NCI-H2107 (cell line): ENCODE measurements around the gene SLC15A3.
"Not testable (repeated sequence)": the region's sequence is repeated elsewhere in the genome, so short reads cannot be mapped to it uniquely, and the experiment has no call there.

Experiments used
- DNase-seq: peaks from one replicate; lab custom pipeline; 2025; lab: John Stamatoyannopoulos, UW

SLC15A3 gene

DNA sequence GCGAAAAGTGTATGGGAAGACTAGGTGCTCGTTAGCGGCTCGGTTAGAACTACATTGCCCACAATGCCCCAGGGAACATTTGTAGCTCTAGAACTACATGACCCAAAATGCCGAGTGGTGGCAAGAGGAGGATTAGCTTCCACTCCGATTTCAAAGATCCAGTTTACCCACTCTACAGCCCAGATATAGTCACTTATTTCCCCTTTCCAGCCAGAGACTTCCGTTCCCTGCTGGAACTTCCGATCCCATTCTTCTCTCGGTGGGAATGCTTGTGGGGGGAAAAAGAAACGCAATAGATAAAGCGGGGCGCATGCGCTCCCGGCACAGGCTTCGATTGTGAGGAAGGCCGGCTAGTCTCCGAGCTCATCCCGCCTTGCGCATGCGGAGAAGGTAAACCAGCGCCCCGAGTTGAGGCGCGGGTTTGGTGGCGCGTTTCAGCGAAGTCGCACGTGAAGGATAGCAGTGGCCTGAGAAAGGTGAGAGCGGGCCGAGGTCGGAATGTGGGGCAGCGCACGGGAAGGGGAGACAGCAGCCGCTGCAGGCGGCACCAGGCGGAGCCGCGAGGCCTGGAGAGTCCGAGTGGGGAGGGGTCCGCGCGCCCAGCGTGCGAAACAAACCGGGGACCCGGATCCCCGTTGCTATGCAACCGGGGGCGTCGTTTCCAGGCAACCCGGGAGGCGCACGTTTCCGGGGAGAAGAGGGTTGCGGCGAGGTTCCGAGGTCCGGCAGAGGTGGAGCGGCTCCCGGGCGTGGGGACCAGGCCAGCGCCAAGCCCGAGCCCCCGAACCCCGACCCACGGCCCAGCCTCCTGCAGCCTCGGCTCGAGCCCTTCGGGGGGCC lies 38.0 kb downstream of the SLC15A3 start, which contains the start of gene TMEM109:
Gene TMEM109, plus strand, starts transcription at position 366 of the 840 bp plus-strand sequence. CDS start 5,536 bp downstream, outside the sequence.
- peak; percentile 84 for DNase-seq

DNA sequence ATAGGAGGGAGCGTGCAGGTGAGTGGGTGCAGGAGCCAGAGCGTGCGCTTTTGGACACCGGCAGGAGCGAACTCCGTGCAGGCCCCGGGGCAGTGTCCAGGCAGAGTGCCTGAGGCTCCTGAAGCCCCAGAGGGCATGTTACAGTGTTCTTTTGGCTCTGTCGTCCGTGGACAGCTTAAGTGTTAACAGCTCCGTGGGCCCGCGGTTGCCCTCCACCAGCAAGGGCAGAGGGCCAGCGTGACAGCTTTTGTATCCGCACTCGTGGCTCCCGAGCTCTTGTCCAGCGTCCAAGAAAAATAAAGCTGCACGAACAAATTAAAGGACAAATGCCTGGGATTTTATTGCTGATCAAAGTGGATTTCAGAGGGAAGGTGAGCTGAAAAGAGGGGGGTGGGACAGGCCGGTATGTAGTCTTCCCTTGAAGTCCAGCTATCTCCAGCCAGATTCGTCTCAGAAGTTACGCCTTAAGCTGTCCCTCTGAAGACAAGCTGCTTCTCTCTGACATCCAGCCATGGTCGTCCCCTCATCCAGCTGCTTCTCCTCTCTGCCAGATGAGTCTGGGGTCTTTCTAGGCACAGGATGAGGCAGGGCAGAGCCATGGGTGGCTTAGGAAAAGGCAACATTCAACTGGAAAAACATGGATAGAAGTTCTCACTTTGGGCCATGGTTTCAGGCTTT lies 39.0 kb downstream of the SLC15A3 start:
- no peak for DNase-seq

DNA sequence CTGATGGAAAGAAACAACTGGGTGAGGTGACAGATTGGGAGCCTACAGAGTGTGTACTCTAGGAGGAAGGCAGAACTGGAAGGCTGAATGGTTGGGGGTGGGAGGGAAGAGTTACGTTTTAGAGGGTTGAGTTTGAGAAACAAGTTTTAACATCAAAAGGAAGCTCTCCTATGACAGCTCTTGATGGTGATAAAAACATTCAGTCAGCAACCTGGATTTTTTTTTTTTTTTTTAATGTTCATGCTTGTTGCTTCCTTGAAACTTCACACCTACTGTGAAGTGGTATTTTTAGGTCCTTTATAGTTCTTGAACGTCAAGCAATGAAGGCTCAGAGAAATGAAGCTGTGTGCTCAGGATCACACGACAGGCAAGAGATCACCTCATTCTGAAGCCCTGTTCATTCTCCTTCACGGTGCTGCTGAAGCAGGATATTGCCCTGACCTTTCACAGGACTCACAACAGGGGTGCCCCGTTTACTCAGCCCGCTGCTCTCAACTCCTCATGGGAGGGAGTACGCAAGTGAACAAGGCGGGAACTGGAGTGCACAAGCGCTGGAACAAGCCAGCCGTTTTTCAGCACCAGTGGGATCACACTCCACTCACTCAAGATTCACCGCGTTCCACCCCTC lies 39.6 kb downstream of the SLC15A3 start:
- no peak for DNase-seq

DNA sequence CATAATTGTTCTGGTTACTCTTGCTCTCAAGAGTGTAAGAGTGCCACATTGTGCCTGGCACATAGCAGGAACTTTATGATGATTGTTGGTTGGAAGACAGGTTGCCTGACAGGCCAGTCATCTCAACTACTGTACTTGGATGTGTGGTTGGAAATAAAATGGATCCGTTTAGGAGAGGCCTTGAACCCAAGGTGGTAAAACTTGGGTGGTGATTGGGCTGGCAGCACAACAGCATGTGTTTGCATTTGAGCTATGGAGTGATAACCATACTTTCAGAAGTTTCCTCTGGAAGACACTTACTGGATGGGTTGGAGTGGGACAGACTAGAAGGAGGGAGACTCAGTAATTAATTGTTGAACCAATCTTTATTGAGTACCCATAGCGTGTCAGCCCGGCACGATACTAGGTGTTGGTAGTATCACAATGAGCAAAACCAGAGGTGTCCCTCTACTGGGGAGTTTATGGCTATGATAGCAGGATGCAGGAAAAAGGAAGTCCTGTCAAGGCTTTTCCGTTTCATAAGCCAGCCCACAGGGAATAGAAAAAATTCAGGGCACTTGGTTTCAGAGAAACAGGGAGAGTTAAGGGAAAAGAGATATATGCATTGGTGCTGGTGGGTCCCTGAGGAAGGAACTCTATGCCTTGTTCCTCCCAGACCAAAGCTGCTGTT lies 41.1 kb downstream of the SLC15A3 start:
- DNase-seq = no peak

DNA sequence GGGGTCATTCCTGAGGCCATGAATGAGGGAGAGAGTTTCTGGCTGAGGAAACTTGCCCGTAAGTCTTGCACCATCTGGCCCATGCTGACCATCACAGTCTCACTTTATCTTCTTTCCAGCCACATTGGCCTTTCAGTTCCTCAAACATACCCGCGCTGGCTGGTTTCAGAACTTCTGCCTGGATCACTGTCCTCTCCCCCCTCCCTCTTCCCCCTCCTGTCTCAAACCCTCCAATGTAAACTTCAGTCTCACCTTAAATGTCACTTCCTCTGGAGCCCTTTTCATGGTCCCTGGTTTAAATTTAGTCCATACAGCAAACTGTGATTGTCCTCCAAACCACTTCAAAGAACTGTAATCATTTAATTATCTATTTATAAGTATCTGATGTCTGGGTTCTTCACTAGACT lies 41.7 kb downstream of the SLC15A3 start:
- DNase-seq = no peak

DNA sequence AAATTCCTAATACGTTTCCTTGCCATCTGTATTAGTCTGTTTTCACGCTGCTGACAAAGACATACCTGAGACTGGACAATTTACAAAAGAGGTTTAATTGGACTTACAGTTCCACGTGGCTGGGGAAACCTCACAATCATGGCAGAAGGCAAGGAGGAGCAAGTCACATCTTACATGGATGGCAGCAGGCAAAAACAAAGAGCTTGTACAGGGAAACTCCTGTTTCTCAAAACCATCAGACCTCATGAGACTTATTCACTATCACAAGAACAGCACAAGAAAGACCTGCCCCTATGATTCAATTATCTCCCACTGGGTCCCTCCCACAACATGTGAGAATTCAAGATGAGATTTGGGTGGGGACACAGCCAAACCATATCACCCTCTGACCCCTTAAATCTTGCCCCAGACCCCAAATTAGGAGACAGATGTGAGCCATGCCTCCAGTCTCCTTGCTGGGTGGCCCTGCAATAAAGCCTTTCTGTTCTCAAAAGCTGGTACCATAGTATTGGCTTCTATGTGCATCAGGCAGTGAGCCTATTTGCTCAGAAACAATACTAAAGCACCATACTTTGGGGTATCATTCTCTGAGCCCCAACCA lies 42.2 kb downstream of the SLC15A3 start:
- DNase-seq = not testable (repeated sequence)

DNA sequence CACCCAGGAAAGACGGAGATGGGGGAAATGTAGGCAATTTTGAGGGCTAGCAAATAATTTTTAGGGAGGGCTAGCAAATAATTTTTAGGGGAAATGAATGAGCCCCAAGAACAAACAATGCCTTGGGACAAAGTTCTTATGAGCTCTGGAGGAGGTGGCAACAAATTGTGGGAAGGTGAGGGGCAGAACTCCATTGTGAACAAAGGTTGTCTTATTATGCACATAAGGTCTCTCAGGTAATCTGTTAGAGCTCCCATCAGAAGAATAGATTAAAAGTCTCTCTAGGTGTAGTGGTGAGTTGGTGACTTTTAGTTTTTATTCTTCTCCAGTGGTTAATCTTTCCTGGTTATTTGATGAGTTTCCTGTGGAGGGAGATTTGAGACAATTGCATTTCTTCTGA lies 43.2 kb downstream of the SLC15A3 start:
- DNase-seq = no peak

DNA sequence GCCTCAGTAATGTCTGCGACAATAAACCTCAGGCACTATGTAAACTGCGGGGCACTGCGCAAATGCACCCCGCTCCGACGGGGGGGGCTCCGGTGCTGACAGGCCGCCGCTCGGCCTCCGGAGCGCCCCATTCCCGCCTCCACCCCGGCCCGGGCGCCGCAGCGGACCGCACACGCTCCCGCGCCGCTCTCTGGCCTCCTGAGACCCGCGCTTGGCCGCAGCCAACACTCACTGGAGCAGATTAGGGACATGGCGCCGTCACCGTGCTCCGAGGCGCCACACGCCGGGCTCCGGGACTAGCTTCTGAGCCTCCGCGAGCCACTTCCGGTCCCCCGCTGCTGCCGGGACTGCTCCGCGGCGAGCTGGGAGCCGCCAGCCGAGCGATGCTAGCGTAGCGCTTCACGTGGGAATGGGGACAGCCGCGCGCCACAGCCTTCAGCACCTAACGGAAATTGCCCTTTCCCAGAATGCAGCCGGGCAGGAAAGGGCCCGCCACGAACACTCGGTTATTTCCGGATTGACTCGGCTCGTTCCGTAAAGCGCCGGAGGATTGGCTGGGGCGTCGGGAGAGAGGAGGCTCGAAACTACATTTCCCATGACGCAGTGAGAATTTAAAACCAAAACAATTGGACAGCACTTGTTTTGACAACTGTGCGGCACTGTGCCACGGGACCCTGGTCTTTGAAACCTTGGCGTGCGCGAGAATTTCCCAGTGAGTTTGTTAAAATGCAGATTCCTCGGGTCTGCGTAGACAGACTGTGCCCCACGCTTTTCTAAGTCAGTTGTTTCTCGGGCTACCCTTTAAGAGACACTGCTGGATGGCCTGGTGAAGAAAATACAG lies 45.6 kb downstream of the SLC15A3 start, which contains the start of gene PRPF19:
Gene PRPF19, minus strand, starts transcription at position 454 of the 841 bp plus-strand sequence. Its CDS starts 203 bp downstream, at position 251.
- DNase-seq = peak; percentile 93

DNA sequence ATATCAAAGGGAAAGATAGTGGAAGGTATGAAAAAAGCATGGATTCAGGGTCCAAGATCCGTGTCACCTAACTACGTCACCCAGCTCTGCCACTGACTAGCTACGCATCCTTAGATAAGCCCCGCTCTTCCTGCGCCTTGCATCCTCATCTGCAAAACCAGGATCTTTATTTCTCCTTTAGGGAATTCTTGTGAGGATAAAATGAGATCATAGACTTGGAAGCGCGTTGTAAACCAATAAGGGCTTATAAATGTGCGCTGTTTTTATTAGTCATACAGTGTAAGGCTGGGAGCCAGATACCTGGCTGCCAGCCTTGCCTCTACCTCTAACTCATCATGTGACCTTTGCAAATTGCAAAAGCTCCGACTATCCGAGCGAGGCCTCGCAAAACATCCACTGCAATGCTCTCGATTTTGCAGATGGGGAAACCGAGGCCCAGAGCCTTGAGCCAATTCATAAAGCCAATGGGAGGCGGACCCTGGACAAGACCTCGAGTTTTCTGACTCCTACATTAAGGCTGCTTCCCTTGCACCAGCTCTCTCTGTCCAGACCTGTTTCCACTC lies 46.3 kb downstream of the SLC15A3 start:
- DNase-seq = no peak

DNA sequence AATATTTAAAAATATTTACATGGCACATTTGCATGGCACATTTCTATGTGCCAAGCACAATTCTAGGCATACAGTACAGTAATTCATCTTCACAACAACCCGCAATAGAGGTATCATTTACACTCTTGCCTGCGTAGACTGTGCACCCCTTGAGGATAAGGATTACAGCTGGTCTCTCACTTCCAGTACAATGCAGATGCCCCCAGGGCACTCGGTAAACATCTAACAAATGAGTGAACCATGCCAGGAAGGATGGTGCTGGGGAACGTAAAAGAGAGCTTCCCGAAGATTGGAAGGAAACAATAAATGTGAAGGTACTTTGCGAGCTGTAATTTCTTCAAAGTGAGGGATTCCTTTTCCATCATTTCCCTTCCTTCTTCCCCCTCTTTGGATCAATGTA lies 46.9 kb downstream of the SLC15A3 start:
- DNase-seq = no peak

DNA sequence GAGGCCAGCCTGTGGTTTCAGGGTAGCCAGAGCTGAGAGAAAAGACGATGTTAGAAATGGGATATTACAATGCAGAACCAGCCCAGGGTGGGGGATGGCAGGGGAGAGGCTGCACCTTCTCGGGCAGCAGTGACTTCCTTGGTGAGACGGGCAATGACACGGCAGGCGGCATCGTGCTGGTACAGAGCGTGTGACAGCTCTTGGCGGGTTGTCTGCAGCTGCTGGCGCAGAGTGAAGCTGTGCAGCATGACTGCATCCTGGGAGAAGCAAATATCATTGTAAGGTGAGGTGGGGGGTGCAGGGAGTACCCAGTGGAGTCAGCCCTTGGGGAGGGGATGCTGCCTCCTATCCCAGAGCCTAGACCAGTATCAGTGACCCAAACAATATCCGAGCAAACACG lies 49.4 kb downstream of the SLC15A3 start:
- no peak for DNase-seq

DNA sequence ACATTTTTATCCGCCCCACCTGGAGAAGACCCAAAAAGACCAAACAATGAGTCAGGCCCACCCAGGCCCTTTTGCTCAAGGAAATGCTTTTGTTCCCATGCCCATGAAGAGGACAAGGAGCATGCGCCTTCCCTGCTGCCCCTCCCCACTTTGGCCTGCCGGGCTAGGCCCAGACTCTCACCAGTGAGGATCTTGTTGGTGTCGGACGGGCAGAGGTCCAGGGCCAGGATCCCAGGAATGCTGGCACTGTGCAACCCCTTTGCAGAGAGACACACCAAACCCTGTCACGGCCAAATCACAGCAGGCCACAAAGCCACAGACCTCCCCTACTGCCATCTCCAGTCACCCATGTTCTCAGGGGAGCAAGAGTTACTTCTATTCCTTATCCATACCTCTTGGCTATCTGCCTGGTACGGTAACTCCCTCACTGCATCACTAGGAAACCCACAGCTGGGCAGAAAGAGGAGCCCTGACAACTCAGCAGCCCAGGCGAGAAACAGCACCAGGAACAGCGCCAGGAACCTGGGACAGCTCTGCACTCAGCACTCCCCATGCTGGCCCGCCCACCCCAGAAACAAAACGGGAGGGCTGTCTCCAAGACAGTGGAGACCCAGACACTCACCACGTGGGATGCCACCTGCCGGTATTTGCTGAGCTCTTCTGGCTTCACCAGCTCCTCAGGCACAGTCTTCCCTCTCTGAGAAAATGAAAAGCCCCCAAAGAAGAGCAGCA lies 51.1 kb downstream of the SLC15A3 start:
- DNase-seq = no peak

DNA sequence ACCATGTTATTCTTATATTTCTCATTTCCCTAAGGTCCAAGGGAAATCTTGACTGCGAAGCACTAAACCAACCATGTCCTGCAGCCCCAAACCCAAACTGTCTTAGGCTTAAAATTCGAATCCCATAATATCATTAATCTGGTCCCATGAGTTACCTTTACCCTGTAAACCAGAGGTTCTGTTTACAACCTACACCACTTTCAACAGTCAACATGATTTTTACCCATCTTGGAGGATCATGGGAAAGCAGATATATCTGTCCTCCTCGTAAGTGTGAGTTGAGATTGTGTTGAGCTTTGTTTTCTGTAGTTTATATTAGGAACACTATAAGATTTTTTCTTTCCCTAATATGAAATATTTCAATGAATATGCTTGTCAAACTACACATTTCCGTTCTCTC lies 52.0 kb downstream of the SLC15A3 start:
- no peak for DNase-seq

DNA sequence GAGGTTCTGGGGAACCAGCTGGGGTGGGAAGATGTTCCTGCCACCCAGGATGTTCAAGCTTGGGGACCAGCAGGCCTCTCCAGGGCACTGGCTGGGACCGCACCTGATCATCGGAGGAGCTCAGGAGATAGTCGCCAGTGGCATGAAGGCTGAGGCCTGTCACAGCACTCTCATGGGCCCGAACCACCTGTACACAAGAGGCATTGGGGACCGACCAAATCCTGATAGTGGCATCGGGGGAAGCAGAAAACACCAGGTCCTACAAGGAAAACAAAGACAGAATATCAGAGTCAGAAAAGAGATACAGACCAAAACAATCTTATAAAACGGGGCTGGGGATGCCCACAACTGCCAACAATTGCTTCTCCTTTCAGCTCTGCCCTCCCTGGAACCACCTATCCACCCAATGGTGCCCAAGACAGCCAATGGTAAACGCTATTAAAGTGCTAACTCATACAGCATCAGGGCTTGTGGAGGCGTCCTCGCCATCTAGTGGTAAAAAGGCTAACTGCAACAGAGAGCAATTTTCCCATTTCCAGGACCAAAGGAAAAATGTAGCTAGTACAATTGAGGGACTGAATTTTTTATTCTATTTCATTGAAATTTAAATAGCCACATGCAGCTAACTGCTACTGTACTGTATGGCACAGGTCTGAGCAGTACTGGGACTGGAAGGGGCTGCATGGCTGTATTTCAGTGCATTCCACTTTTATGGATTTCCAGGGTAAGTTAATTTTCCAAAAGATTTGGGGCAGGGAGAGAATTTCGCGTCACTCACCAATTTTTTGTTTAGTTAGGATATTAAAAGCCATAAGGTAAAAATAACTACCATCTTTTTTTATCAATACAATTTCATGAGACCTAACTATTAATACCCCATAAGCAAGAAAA lies 52.7 kb downstream of the SLC15A3 start:
- DNase-seq = no peak

DNA sequence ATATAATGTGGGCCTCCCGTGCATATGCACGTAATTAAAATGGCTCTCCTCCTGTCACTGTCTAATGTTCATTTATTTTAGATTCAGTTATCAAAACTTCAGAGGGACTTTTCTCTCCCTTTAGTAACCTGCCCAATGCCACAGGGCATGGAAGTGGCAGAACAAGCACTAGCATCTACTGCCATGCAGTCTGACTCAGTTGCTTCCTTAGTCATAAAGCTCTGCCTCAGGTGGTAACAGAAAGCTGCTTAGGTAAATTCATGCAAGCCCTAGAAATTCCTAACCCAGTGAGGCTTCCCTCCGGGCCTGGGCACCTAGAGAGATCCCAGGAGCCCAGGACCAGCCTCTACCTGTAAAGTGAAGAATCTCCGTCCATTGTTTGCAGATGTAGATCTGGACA lies 54.5 kb downstream of the SLC15A3 start:
- no peak for DNase-seq

DNA sequence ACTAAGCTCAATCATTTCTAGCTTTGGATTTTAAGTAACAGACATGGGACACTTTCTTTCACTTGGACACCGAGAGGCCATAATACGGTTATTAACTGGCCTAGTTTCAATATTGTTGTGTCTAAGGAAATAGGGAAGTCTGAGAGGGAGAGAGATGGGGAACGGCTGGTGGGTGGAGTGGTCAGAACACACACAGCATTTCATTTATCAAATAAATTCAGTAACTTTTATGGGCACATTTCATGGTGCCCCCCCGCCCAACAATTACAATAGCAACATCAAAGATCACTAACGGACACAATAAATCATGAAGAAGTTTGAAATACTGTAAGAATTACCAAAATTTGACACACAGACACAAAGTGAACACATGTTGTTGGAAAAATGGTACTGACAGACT lies 56.3 kb downstream of the SLC15A3 start:
- DNase-seq = no peak

DNA sequence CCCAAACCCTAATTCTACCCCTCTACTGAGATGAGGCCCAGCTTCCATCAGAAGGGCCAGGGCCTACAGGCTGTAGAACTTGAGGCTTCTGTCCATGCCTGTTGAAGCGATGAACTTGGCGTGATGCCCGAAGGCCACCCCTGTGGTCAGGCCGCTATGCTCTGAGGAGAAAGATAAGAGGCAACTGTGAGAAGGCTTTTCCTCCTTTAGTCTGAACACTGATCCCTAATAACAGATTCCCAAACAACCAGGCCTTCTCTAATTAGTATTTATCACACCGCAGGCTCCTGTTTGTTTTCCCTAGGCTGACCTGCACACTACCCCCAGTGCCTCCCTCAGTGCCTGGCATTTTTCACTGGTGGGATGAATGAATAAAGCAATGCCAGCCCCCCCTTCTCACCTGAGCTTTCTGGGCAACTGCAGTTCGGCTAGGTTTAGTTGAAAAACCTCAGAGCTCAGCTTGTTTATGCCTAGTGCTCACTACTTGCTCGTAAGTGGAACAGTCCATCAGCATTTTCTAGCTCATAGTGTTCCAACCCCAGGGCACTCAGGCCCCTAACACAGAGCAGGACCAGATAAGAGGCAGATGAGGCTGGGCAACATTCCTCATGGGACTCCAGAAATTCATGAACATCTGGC lies 60.8 kb downstream of the SLC15A3 start:
- no peak for DNase-seq

DNA sequence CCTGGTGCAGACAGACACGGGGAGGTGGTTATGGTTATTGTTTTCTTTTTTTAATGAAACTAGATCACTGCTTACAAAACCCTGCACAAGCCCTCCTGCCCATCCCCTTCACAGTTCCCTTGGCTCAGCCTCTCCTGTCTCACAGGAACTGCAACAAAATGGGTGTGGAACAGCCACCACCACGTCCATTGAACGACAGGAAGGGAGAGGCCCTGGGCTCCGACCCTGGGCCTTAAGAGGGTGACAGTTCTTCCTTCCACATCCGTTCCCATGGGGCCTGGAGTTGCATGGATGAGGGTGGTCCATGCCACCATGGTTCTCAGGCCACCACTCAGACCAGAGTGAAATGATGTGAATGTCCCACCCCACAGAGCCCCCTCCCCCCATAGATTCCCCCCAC lies 61.3 kb downstream of the SLC15A3 start:
- no peak for DNase-seq
